ENCODE measurements around the gene ZBTB11. TPM values are rescaled to one million over a fixed set of nuclear protein-coding genes. Genes with fewer than 3 reads are reported as not detected.

Gene ZBTB11
- total and polyA plus RNA-seq, 2 of the 13 experiments (the other 11 are each of a cell fraction or from before 2014, with no cell fraction given) = 5.9 to 18.1 TPM

DNA sequence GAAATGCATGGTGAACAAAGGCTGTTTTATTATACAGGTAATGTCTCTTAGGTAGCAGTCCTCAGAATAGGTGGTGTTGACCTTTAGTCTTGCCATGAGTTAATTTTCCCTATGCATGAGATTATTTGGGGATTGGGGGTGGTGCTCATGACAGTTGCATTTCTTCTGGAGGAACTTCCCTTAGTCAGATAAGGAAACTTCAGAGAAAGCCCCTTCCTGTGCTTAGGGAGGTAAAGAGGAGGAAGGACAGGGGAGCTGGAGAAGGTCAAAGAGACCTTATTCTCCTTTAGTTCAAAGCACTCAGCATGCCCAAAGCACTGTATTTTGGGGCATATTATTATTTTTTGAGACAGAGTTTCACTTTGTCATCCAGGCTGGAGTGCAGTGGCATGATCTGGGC, 47.7 kb downstream of the ZBTB11 start (continued):
- TF ChIP-seq, protein P1, sequence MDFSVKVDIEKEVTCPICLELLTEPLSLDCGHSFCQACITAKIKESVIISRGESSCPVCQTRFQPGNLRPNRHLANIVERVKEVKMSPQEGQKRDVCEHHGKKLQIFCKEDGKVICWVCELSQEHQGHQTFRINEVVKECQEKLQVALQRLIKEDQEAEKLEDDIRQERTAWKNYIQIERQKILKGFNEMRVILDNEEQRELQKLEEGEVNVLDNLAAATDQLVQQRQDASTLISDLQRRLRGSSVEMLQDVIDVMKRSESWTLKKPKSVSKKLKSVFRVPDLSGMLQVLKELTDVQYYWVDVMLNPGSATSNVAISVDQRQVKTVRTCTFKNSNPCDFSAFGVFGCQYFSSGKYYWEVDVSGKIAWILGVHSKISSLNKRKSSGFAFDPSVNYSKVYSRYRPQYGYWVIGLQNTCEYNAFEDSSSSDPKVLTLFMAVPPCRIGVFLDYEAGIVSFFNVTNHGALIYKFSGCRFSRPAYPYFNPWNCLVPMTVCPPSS (IDR thresholded peaks at IDR 0.05) = no peak
- TF ChIP-seq SYNCRIP (IDR thresholded peaks at IDR 0.05; ENCODE audit: insufficient read depth, low read depth, low read length) (no peak), ZFP36 (IDR thresholded peaks at IDR 0.05; ENCODE audit: borderline replicate concordance, low read depth, low read length, partially characterized antibody) (no peak), ZNF160 (CRISPR knock-in tag; IDR thresholded peaks at IDR 0.05) (no peak), THYN1 (CRISPR knock-in tag; IDR thresholded peaks at IDR 0.05; ENCODE audit: borderline replicate concordance, low read depth) (no peak), ZNF343 (CRISPR knock-in tag; IDR thresholded peaks at IDR 0.05) (no peak)

DNA sequence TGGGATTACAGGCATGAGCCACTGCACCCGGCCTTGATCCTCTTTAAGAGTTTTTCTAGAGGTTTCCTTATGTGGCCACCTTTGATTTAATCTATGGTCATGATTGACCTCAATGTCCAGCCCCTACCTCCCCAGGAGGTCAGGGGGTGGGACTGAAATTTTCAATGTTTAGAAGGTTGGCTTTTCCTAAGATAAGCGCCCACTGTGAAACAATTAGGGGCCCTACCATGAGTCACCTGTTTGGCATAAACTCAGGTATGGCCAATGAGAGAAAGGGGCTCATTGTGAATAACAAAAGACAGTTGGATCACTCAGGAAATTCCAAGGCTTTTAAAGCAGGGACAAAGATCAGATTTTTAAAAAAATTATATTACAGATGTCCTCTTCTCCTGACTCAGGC, 51.1 kb downstream of the ZBTB11 start:
- Histone ChIP-seq H3K36me3 (replicated peaks in 1 of 2; ENCODE audit: control insufficient read depth in 1 of 2, insufficient read depth in 2 of 2, low read length in 2 of 2) (no peaks in the 10 kb centered on the region), H3K9ac (ENCODE audit: insufficient read depth, low read depth, low read length) (no peak overlapping the region), H3K4me1 (ENCODE audit: insufficient read depth, low read length) (no peaks in the 10 kb centered on the region), H3K4me2 (ENCODE audit: low read depth, low read length) (no peak overlapping the region), H2AFZ (ENCODE audit: low read length) (no peak overlapping the region), H3K4me3 (replicated peaks in 1 of 3; ENCODE audit: insufficient read depth in 1 of 3, low read depth in 2 of 3, low read length in 3 of 3) (no peak overlapping the region), H3K27ac (ENCODE audit: extremely low read length, insufficient read depth, low read length) (no peak overlapping the region), H3K9me3 (ENCODE audit: low read length) (no peaks in the 10 kb centered on the region), H3K79me2 (ENCODE audit: insufficient read depth, low read length) (no peaks in the 10 kb centered on the region), H4K20me1 (ENCODE audit: insufficient read depth, low read length) (no peaks in the 10 kb centered on the region), H3K27me3 (ENCODE audit: control insufficient read depth in 1 of 2, insufficient read depth in 2 of 2, low read length in 2 of 2) (no peaks in the 10 kb centered on the region; a peak in 1 of 5 replicates)
- ATAC-seq = no peak
- in situ Hi-C loops (cut with HindIII; ENCODE audit: extremely low pct_ligation_motif_present, low pct_unique_long_range_greater_than_20kb) (loop anchor here (25.0 kb wide), 2 partner anchors 389 to 564 kb away; no protein-coding TSS in a partner anchor), intact Hi-C loops (cut with micrococcal nuclease; ENCODE audit: unreplicated experiment) (no loop called here)
- no TSS peak for BruUV-seq (replicated peaks)
- POLR2A ChIA-PET = no interaction called here
- CTCF ChIA-PET (ENCODE audit: low intra/inter-chr PET ratio, low total read pairs) = no interaction called here
- no peak for FAIRE-seq
- no peak for DNase-seq (ENCODE audit: low spot score)
- WGBS (ENCODE audit: low lambda C conversion rate) = 35% methylated on average over 2 of the region's 2 CpGs
- no peak for TF ChIP-seq WIZ (CRISPR knock-in tag; IDR thresholded peaks at IDR 0.05)
- no peak for TF ChIP-seq MBD4 (IDR thresholded peaks at IDR 0.05; ENCODE audit: borderline replicate concordance, low read length)

All from HepG2 (cell line).